ENCODE results near the gene RNF13.

- TF ChIP-seq CTCF (IDR thresholded peaks at IDR 0.05) (no peak), POLR2A (IDR thresholded peaks at IDR 0.05) (no peak)
These were observed 29.4 kb upstream of the RNF13 start for GRCh38 chr3:149783576-149783975.
